A673 (cell line): ENCODE results near the gene NEK1.

Experiments
- CTCF ChIP-seq: fragments of 300-800, 200-600 bp; sonication (generic); conservative IDR thresholded peaks from 2 replicates; pipeline ENCODE4 v1.5.1; 2017; ENCODE audit warnings: low read depth, mild to moderate bottlenecking, antibody characterized with exemption, low read length, moderate library complexity, mixed read lengths
- EZH2 ChIP-seq: fragments of 200-600 bp; sonication (generic); IDR thresholded peaks from 2 replicates; pipeline ENCODE4 v1.6.1; 2017; ENCODE audit warnings: borderline replicate concordance, low read depth, mild to moderate bottlenecking, mixed read lengths, antibody characterized with exemption, low read length; ENCODE audit not compliant: poor library complexity, severe bottlenecking

- TF ChIP-seq CTCF (no peak), EZH2 (no peak)
Observed at GRCh38 chr4:169379688-169380087, 232.7 kb downstream of the NEK1 start.
